ENCODE data around the gene LRRC8B.
"Not testable (repeated sequence)": the region's sequence is repeated elsewhere in the genome, so short reads cannot be mapped to it uniquely, and the experiment has no call there.

LRRC8B gene

GRCh38 chr1:89609781-89610456, 85.3 kb downstream of the LRRC8B start:
- DNase-seq = no peak

GRCh38 chr1:89610457-89611011, 85.9 kb downstream of the LRRC8B start:
- no peak for DNase-seq

- DNase-seq = no peak
Measured at GRCh38 chr1:89611721-89612120, 87.1 kb downstream of the LRRC8B start.

GRCh38 chr1:89613928-89614327, 89.3 kb downstream of the LRRC8B start:
- DNase-seq = no peak

GRCh38 chr1:89615676-89616598, 91.3 kb downstream of the LRRC8B start:
- DNase-seq = no peak

- no peak for DNase-seq
Measured at GRCh38 chr1:89616844-89617627, 92.4 kb downstream of the LRRC8B start.

- DNase-seq = no peak
Measured at GRCh38 chr1:89620664-89621063, 96.0 kb downstream of the LRRC8B start.

GRCh38 chr1:89622895-89623294, 98.3 kb downstream of the LRRC8B start:
- DNase-seq = no peak

GRCh38 chr1:89624314-89624713, 99.7 kb downstream of the LRRC8B start:
- DNase-seq = no peak

- no peak for DNase-seq
Measured at GRCh38 chr1:89624715-89625323, 100.2 kb downstream of the LRRC8B start.

GRCh38 chr1:89627596-89627962, 103.0 kb downstream of the LRRC8B start:
- no peak for DNase-seq

GRCh38 chr1:89629146-89629545, 104.5 kb downstream of the LRRC8B start:
- DNase-seq = no peak

GRCh38 chr1:89629600-89629999, 105.0 kb downstream of the LRRC8B start:
- not testable (repeated sequence) for DNase-seq

- DNase-seq = no peak
Measured at GRCh38 chr1:89630048-89630447, 105.4 kb downstream of the LRRC8B start.

GRCh38 chr1:89631816-89632656, 107.4 kb downstream of the LRRC8B start:
- DNase-seq = peak; percentile 26

GRCh38 chr1:89632657-89633247, 108.1 kb downstream of the LRRC8B start, which contains the start of gene LRRC8C:
LRRC8C (plus strand) TSS chr1:89633120; CDS start chr1:89686474, 53,354 bp downstream.
- DNase-seq = peak; percentile 68

- DNase-seq = peak; percentile 67
Measured at GRCh38 chr1:89633248-89633799, 108.7 kb downstream of the LRRC8B start.

- DNase-seq = peak; percentile 47
Measured at GRCh38 chr1:89633800-89634625, 109.4 kb downstream of the LRRC8B start.

All from NCI-H2171 treated with DMSO at 0.1 percent for 48 hours (cell line).